ENCODE results near the gene MAP2K5.

The MAP2K5 gene

DNA sequence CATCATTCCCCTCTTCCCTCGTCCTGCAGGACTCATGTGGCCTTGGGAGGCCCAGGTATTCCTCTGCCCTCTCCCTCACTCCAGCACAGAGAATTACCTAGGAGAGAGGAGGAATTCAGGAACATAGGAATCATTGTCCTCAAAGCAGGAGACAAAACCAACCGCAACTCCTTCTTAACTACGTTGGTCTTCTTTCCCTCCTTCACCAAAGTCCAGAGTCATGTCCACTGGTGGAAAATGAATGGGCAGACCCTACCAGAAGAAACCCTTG is 227.8 kb downstream of the MAP2K5 start:
- TF ChIP-seq, protein P1, sequence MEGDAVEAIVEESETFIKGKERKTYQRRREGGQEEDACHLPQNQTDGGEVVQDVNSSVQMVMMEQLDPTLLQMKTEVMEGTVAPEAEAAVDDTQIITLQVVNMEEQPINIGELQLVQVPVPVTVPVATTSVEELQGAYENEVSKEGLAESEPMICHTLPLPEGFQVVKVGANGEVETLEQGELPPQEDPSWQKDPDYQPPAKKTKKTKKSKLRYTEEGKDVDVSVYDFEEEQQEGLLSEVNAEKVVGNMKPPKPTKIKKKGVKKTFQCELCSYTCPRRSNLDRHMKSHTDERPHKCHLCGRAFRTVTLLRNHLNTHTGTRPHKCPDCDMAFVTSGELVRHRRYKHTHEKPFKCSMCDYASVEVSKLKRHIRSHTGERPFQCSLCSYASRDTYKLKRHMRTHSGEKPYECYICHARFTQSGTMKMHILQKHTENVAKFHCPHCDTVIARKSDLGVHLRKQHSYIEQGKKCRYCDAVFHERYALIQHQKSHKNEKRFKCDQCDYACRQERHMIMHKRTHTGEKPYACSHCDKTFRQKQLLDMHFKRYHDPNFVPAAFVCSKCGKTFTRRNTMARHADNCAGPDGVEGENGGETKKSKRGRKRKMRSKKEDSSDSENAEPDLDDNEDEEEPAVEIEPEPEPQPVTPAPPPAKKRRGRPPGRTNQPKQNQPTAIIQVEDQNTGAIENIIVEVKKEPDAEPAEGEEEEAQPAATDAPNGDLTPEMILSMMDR (conservative IDR thresholded peaks at IDR 0.05; ENCODE audit: low read length): no peak
- no peak for DNase-seq (ENCODE audit: low read depth)
- H3K4me3 ChIP-seq (ENCODE audit: low read length): no peak overlapping the region

GRCh38 chr15:67771189-67771800 is 228.8 kb downstream of the MAP2K5 start:
- TF ChIP-seq, protein P1 (conservative IDR thresholded peaks at IDR 0.05; ENCODE audit: low read length): no peak
- DNase-seq (ENCODE audit: low read depth): no peak
- no peak overlapping the region for H3K4me3 ChIP-seq (ENCODE audit: low read length)

DNA sequence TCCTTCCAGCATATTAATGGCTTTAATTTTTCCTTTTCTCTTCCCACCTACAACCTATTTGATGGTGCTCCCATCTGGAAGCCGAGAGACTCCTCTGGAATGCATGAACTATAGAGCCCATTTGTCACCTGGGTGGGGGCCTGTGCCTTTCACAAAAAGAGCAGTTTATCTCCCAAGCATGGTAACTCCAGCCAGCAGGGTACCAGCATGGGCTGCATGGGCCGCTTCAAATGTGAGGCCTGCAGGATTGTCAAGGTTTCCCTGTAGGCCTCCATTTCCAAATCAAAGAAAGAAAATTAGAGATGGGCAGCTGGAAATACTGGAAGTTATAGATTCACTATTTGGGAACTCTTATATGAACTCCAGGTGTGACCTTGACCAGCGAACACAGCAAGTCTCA is 232.1 kb downstream of the MAP2K5 start:
- no peak overlapping the region for H3K4me3 ChIP-seq (ENCODE audit: low read length)
- TF ChIP-seq, protein P1 (conservative IDR thresholded peaks at IDR 0.05; ENCODE audit: low read length): no peak
- no peak for DNase-seq (ENCODE audit: low read depth)

DNA sequence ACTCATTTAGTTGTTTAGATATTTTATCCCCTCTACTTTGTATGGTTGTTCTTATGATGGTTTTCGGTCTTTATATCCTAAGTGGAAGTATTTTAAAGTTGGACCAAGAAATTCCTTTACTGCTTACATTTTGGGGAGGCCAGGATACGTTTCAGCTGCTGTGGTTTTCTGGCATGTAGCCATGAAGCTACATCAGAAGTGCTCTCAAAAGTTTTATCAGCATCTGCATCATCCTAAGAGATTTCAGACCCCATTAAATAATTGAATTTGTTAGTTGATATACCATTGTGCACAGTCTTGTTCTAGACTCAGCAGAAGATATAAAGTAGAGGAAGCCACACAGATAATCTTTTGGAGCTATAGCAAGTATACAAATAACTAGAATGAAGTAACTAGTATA is 232.7 kb downstream of the MAP2K5 start:
- TF ChIP-seq, protein P1 (conservative IDR thresholded peaks at IDR 0.05; ENCODE audit: low read length): no peak
- DNase-seq (ENCODE audit: low read depth): no peak
- H3K4me3 ChIP-seq (ENCODE audit: low read length): no peak overlapping the region

GRCh38 chr15:67775998-67776397 is 233.5 kb downstream of the MAP2K5 start:
- no peak overlapping the region for H3K4me3 ChIP-seq (ENCODE audit: low read length)
- TF ChIP-seq, protein P1 (conservative IDR thresholded peaks at IDR 0.05; ENCODE audit: low read length): no peak
- no peak for DNase-seq (ENCODE audit: low read depth)

- H3K4me3 ChIP-seq (ENCODE audit: low read length): no peak overlapping the region
- TF ChIP-seq, protein P1 (conservative IDR thresholded peaks at IDR 0.05; ENCODE audit: low read length): no peak
- peak; percentile 10 for DNase-seq (ENCODE audit: low read depth)
Measured at GRCh38 chr15:67776600-67776999, 234.1 kb downstream of the MAP2K5 start.

GRCh38 chr15:67777071-67777470 is 234.6 kb downstream of the MAP2K5 start:
- TF ChIP-seq, protein P1 (conservative IDR thresholded peaks at IDR 0.05; ENCODE audit: low read length): no peak
- no peak overlapping the region for H3K4me3 ChIP-seq (ENCODE audit: low read length)
- no peak for DNase-seq (ENCODE audit: low read depth)

All from AG10803 (cell line).